Ramos (cell line): Measurements from ENCODE around the gene GALNT2.

ENCODE experiments used
- in situ Hi-C: fragments of 300-500 bp; cut with MboI; formaldehyde crosslinking; loops from one replicate; pipeline ENCODE4 v1.14.3; 2022; ENCODE audit warnings: low sequenced_read_pairs; ENCODE audit not compliant: unreplicated experiment

The GALNT2 gene

GRCh38 chr1:230141797-230142607 lies 75.0 kb downstream of the GALNT2 start:
- in situ Hi-C loops: no loop called here

- in situ Hi-C loops: no loop called here
Measured at GRCh38 chr1:230142608-230143210, 75.7 kb downstream of the GALNT2 start.

GRCh38 chr1:230143534-230143933 lies 76.5 kb downstream of the GALNT2 start:
- in situ Hi-C loops: no loop called here

- in situ Hi-C loops: no loop called here
Measured at GRCh38 chr1:230144010-230144614, 77.1 kb downstream of the GALNT2 start.

GRCh38 chr1:230144758-230145504 lies 77.9 kb downstream of the GALNT2 start:
- in situ Hi-C loops: no loop called here

GRCh38 chr1:230145505-230145899 lies 78.5 kb downstream of the GALNT2 start:
- in situ Hi-C loops: no loop called here

- in situ Hi-C loops: no loop called here
Measured at GRCh38 chr1:230145953-230146476, 79.0 kb downstream of the GALNT2 start.

- in situ Hi-C loops: no loop called here
Measured at GRCh38 chr1:230146709-230147108, 79.7 kb downstream of the GALNT2 start.

GRCh38 chr1:230147253-230148125 lies 80.5 kb downstream of the GALNT2 start:
- in situ Hi-C loops: no loop called here

- in situ Hi-C loops: no loop called here
Measured at GRCh38 chr1:230148126-230148652, 81.2 kb downstream of the GALNT2 start.

- in situ Hi-C loops: no loop called here
Measured at GRCh38 chr1:230148768-230149469, 81.9 kb downstream of the GALNT2 start.

GRCh38 chr1:230149751-230150584 lies 82.9 kb downstream of the GALNT2 start:
- in situ Hi-C loops: loop anchor here (25.0 kb wide), 1 partner anchor 288 kb away; no protein-coding TSS in a partner anchor

GRCh38 chr1:230150615-230151014 lies 83.6 kb downstream of the GALNT2 start:
- in situ Hi-C loops: loop anchor here (25.0 kb wide), 1 partner anchor 288 kb away; no protein-coding TSS in a partner anchor

- in situ Hi-C loops: loop anchor here (25.0 kb wide), 1 partner anchor 290 kb away; no protein-coding TSS in a partner anchor
Measured at GRCh38 chr1:230151924-230152468, 85.0 kb downstream of the GALNT2 start.

- in situ Hi-C loops: loop anchor here (25.0 kb wide), 1 partner anchor 291 kb away; no protein-coding TSS in a partner anchor
Measured at GRCh38 chr1:230152999-230153398, 86.0 kb downstream of the GALNT2 start.

- in situ Hi-C loops: loop anchor here (25.0 kb wide), 1 partner anchor 291 kb away; no protein-coding TSS in a partner anchor
Measured at GRCh38 chr1:230153641-230154296, 86.7 kb downstream of the GALNT2 start.

- in situ Hi-C loops: loop anchor here (5.0 to 25.0 kb wide), 2 partner anchors 38 to 293 kb away; no protein-coding TSS in a partner anchor
Measured at GRCh38 chr1:230155021-230155420, 88.0 kb downstream of the GALNT2 start.
